Measurements from ENCODE around the gene PVR.
A peak's percentile ranks its signal among the peaks of the same experiment; 100 is the strongest.

The PVR gene

DNA sequence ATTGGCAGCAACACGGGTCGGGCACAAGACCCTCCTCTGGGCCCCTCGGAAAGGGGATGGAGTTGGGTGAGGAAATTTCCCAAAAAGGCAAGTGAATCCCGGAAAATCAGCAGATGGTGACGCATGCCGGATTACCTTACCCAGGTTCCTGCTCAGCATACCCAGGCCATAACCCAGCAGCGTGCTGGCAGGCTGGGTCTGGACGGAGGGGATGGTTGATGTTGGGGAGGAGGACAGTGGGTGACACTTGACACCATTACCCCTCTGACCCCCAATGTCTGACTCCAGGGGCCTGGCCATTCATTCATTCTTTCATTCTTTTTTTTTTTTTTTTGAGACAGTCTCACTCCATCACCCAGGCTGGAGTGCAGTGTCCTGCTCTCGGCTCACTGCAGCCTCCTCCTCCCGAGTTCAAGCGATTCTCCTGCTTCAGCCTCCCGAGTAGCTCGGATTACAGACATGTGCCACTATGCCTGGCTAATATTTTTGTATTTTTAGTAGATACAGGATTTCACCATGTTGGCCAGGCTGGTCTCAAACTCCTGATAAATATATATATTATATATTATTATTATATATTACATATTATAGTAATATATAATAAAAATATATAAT lies 799 bp downstream of the PVR start (continued):
- TF ChIP-seq ZNF600 (tag by site-specific recombination; IDR thresholded peaks at IDR 0.05) (peak; percentile 99), SP7 (tag by site-specific recombination; IDR thresholded peaks at IDR 0.05) (peak; percentile 38; the same call in 1 of the 2 replicates), ZBTB20 (tag by site-specific recombination; IDR thresholded peaks at IDR 0.05) (peak; percentile 94), ZNF335 (tag by site-specific recombination; conservative IDR thresholded peaks at IDR 0.05) (peak; percentile 66), IKZF3 (tag by site-specific recombination; IDR thresholded peaks at IDR 0.05) (peak; percentile 49), ZSCAN4 (tag by site-specific recombination; IDR thresholded peaks at IDR 0.05) (no peak), BCL11B (tag by site-specific recombination; IDR thresholded peaks at IDR 0.05; ENCODE audit: low read depth) (0 out of 2 replicates have a peak, but pooled peaks have one; percentile 16), KLF1 (tag by site-specific recombination; IDR thresholded peaks at IDR 0.05) (no peak), ZEB2 (tag by site-specific recombination; IDR thresholded peaks at IDR 0.05) (peak; percentile 38; the same call in 1 of the 2 replicates), ZNF76 (tag by site-specific recombination; IDR thresholded peaks at IDR 0.05; ENCODE audit: borderline replicate concordance, low read depth) (peak; percentile 55; the same call in 1 of the 2 replicates), ZBTB17 (tag by site-specific recombination; IDR thresholded peaks at IDR 0.05) (peak; percentile 94), ZNF558 (tag by site-specific recombination; IDR thresholded peaks at IDR 0.05) (no peak), ZNF24 (tag by site-specific recombination; IDR thresholded peaks at IDR 0.05) (peak; percentile 83), ZNF426 (tag by site-specific recombination; IDR thresholded peaks at IDR 0.05) (no peak), ZNF544 (tag by site-specific recombination; IDR thresholded peaks at IDR 0.05) (no peak)
- TF ChIP-seq, protein P1, sequence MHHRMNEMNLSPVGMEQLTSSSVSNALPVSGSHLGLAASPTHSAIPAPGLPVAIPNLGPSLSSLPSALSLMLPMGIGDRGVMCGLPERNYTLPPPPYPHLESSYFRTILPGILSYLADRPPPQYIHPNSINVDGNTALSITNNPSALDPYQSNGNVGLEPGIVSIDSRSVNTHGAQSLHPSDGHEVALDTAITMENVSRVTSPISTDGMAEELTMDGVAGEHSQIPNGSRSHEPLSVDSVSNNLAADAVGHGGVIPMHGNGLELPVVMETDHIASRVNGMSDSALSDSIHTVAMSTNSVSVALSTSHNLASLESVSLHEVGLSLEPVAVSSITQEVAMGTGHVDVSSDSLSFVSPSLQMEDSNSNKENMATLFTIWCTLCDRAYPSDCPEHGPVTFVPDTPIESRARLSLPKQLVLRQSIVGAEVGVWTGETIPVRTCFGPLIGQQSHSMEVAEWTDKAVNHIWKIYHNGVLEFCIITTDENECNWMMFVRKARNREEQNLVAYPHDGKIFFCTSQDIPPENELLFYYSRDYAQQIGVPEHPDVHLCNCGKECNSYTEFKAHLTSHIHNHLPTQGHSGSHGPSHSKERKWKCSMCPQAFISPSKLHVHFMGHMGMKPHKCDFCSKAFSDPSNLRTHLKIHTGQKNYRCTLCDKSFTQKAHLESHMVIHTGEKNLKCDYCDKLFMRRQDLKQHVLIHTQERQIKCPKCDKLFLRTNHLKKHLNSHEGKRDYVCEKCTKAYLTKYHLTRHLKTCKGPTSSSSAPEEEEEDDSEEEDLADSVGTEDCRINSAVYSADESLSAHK (tag by site-specific recombination; IDR thresholded peaks at IDR 0.05), result no peak
- TF ChIP-seq, protein P2, sequence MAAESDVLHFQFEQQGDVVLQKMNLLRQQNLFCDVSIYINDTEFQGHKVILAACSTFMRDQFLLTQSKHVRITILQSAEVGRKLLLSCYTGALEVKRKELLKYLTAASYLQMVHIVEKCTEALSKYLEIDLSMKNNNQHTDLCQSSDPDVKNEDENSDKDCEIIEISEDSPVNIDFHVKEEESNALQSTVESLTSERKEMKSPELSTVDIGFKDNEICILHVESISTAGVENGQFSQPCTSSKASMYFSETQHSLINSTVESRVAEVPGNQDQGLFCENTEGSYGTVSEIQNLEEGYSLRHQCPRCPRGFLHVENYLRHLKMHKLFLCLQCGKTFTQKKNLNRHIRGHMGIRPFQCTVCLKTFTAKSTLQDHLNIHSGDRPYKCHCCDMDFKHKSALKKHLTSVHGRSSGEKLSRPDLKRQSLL (tag by site-specific recombination; IDR thresholded peaks at IDR 0.05), result peak; percentile 35; the same call in 1 of the 2 replicates
- TF ChIP-seq, protein P3, sequence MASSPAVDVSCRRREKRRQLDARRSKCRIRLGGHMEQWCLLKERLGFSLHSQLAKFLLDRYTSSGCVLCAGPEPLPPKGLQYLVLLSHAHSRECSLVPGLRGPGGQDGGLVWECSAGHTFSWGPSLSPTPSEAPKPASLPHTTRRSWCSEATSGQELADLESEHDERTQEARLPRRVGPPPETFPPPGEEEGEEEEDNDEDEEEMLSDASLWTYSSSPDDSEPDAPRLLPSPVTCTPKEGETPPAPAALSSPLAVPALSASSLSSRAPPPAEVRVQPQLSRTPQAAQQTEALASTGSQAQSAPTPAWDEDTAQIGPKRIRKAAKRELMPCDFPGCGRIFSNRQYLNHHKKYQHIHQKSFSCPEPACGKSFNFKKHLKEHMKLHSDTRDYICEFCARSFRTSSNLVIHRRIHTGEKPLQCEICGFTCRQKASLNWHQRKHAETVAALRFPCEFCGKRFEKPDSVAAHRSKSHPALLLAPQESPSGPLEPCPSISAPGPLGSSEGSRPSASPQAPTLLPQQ (tag by site-specific recombination; IDR thresholded peaks at IDR 0.05), result no peak

GRCh38 chr19:44645407-44646048 lies 1.8 kb downstream of the PVR start:
- Histone ChIP-seq H3K27ac (ENCODE audit: extremely low read depth, low read depth, low read length) (no peak overlapping the region), H3K4me1 (ENCODE audit: control insufficient read depth, insufficient read depth, low read length) (no peaks in the 10 kb centered on the region), H3K36me3 (ENCODE audit: control insufficient read depth in 2 of 2, insufficient read depth in 1 of 2, low read length in 2 of 2) (peaks cover 25 to 38% of the 10 kb centered on the region in 2 experiments), H3K4me3 (ENCODE audit: low read depth, low read length) (no peak overlapping the region), H3K9me3 (ENCODE audit: control insufficient read depth, insufficient read depth, low read depth, low read length) (no peaks in the 10 kb centered on the region)
- ChIA-PET POLR2A (interaction anchor here (1.3 kb wide), 1 partner anchor 32 kb away, joined by 4 read pairs; no protein-coding TSS in a partner anchor), CTCF (interaction anchor here (1.0 to 1.3 kb wide), 3 partner anchors 13 to 75 kb away, joined by 3 to 6 read pairs (median 4); no protein-coding TSS in a partner anchor)
- TF ChIP-seq ZNF121 (tag by site-specific recombination; IDR thresholded peaks at IDR 0.05) (peak; percentile 88), ZNF660 (tag by site-specific recombination; IDR thresholded peaks at IDR 0.05) (no peak), ZNF391 (tag by site-specific recombination; IDR thresholded peaks at IDR 0.05; ENCODE audit: borderline replicate concordance, low read depth) (no peak), IKZF3 (tag by site-specific recombination; IDR thresholded peaks at IDR 0.05) (no peak), ZNF248 (tag by site-specific recombination; IDR thresholded peaks at IDR 0.05) (no peak), ZNF398 (tag by site-specific recombination; IDR thresholded peaks at IDR 0.05) (no peak), ZNF394 (tag by site-specific recombination; IDR thresholded peaks at IDR 0.05; ENCODE audit: borderline replicate concordance) (peak; percentile 58; the same call in 1 of the 2 replicates)

All from HEK293 (cell line).